ENCODE data around the gene ANGEL1.

Gene ANGEL1

GRCh38 chr14:76778546-76779215 lies 34.0 kb downstream of the ANGEL1 start:
- no peak for DNase-seq

- no peak for DNase-seq
These were observed 35.0 kb downstream of the ANGEL1 start for GRCh38 chr14:76777721-76778120.

- no peak for DNase-seq
These were observed 36.0 kb downstream of the ANGEL1 start for GRCh38 chr14:76776428-76777251.

GRCh38 chr14:76775695-76776427 lies 36.8 kb downstream of the ANGEL1 start:
- DNase-seq: no peak

- no peak for DNase-seq
These were observed 37.6 kb downstream of the ANGEL1 start for GRCh38 chr14:76774821-76775694.

GRCh38 chr14:76773956-76774820 lies 38.5 kb downstream of the ANGEL1 start:
- no peak for DNase-seq

GRCh38 chr14:76773188-76773885 lies 39.3 kb downstream of the ANGEL1 start:
- DNase-seq: no peak

GRCh38 chr14:76772300-76773187 lies 40.1 kb downstream of the ANGEL1 start:
- no peak for DNase-seq

- DNase-seq: no peak
These were observed 41.2 kb downstream of the ANGEL1 start for GRCh38 chr14:76771437-76771980.

GRCh38 chr14:76770521-76771436 lies 41.9 kb downstream of the ANGEL1 start:
- no peak for DNase-seq

- DNase-seq: no peak
These were observed 42.9 kb downstream of the ANGEL1 start for GRCh38 chr14:76769636-76770292.

GRCh38 chr14:76768671-76769500 lies 43.8 kb downstream of the ANGEL1 start:
- DNase-seq: no peak

GRCh38 chr14:76767681-76768656 lies 44.7 kb downstream of the ANGEL1 start:
- DNase-seq: no peak

GRCh38 chr14:76765461-76765931 lies 47.2 kb downstream of the ANGEL1 start:
- no peak for DNase-seq

Data from 8988T (cell line).